ENCODE measurements around the gene GLE1.

Gene GLE1

GRCh38 chr9:128552744-128553440, 48.4 kb downstream of the GLE1 start (continued):
- no peak for TF ChIP-seq ZFP41 (tag by site-specific recombination; IDR thresholded peaks at IDR 0.05; ENCODE audit: borderline replicate concordance)
- TF ChIP-seq ZNF112 (tag by site-specific recombination; IDR thresholded peaks at IDR 0.05): no peak
- no peak for TF ChIP-seq ZNF24 (tag by site-specific recombination; IDR thresholded peaks at IDR 0.05)
- peak; percentile 76 for TF ChIP-seq ZNF341 (tag by site-specific recombination; IDR thresholded peaks at IDR 0.05; ENCODE audit: low read depth)
- no peak for TF ChIP-seq ZNF701 (tag by site-specific recombination; IDR thresholded peaks at IDR 0.05)
- no peak for TF ChIP-seq ZNF548 (tag by site-specific recombination; IDR thresholded peaks at IDR 0.05)
- TF ChIP-seq KLF10 (tag by site-specific recombination; IDR thresholded peaks at IDR 0.05): 0 out of 2 replicates have a peak, but pooled peaks have one; percentile 24
- no peak for TF ChIP-seq ZNF658 (tag by site-specific recombination; IDR thresholded peaks at IDR 0.05)
- peak; percentile 55 for TF ChIP-seq ZBTB26 (tag by site-specific recombination; optimal IDR thresholded peaks at IDR 0.05)
- TF ChIP-seq YY2 (tag by site-specific recombination; IDR thresholded peaks at IDR 0.05): 0 out of 2 replicates have a peak, but pooled peaks have one; percentile 34
- no peak for TF ChIP-seq ZNF585B (tag by site-specific recombination; IDR thresholded peaks at IDR 0.05)
- TF ChIP-seq ZNF473 (tag by site-specific recombination; IDR thresholded peaks at IDR 0.05): no peak
- peak; percentile 62; the same call in 1 of the 2 replicates for TF ChIP-seq KLF8 (tag by site-specific recombination; IDR thresholded peaks at IDR 0.05)
- TF ChIP-seq ZNF18 (tag by site-specific recombination; IDR thresholded peaks at IDR 0.05): no peak
- no peak for TF ChIP-seq HIC1 (tag by site-specific recombination; IDR thresholded peaks at IDR 0.05)
- no peak for TF ChIP-seq ZNF529 (tag by site-specific recombination; IDR thresholded peaks at IDR 0.05; ENCODE audit: insufficient replicate concordance)
- TF ChIP-seq ZSCAN5A (tag by site-specific recombination; IDR thresholded peaks at IDR 0.05): no peak
- TF ChIP-seq PRDM2 (tag by site-specific recombination; IDR thresholded peaks at IDR 0.05; ENCODE audit: borderline replicate concordance): no peak
- TF ChIP-seq OSR2 (tag by site-specific recombination; IDR thresholded peaks at IDR 0.05): no peak
- TF ChIP-seq ZNF37A (tag by site-specific recombination; IDR thresholded peaks at IDR 0.05): no peak

Measured in HEK293 (cell line).